HG02840 (cell line): ENCODE measurements around the gene AVL9.
"Not testable (repeated sequence)": the region's sequence is repeated elsewhere in the genome, so short reads cannot be mapped to it uniquely, and the experiment has no call there.

ENCODE experiments used
- ATAC-seq: cut with Tn5 transposase; IDR thresholded peaks from one replicate; pipeline ENCODE4 v1.9.1; 2021; ENCODE audit warnings: mild to moderate bottlenecking, moderate library complexity, moderate number of reproducible peaks; ENCODE audit not compliant: unreplicated experiment, low FRiP score

The AVL9 gene

DNA sequence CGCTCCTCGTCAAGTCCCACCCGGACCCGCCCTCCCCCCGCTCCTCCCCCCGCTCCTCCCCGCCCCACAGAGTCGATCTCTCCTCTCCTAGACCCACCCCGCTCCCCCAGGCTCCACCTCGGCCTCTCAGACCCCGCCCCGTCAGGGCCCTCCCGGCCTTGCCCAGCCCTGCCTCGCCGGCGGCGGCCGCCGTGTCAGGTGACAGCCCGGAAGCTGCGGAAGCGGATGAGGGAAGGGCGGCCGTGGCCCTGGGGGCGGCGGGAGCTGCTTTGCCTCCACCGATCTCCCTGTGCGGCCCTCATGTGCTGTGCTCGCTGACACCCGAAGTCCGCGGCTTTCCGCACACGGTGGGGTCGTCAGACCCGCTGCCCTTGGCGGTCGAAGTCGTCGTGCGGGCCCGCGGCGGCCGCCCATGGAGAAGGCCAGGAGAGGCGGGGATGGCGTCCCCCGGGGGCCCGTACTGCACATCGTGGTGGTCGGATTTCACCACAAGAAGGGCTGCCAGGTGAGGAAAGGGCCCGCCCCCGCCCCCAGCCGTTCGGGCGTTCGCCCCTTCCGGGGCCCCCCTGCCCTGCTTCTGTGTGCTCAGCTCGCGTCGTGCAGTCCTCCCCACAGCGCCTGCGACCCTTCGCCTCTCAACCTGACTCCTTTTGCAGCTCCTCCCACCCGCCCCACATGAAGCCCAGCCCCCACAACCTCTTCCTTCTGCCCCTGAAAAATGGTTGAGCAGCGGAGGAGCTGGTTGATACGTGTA, at the start of gene AVL9:
Gene AVL9 (plus strand): TSS at position 192 of the 754 bp plus-strand sequence. CDS start 221 bp downstream, at position 413.
- peak; percentile 97 for ATAC-seq

DNA sequence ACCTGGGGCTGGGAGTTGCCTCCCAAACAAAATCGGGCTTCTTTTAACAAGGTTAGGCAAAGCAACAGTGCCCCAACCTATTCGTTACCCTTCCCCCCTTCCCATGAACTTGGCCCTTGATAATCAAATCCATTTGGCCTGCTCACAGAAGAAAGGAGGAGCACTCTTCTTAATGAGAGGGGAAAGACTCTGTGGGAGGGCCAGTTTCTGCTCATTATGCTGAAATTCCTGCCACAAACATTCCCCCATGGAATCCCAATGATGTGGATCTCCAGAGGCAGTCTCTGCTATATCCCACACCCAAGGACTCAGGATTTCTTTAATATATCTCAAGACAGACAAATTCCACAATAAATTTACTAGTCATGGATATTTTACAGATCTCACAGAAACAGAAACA, 48.1 kb upstream of the AVL9 start:
- no peak for ATAC-seq

GRCh38 chr7:32453341-32454011, 41.8 kb upstream of the AVL9 start:
- no peak for ATAC-seq

DNA sequence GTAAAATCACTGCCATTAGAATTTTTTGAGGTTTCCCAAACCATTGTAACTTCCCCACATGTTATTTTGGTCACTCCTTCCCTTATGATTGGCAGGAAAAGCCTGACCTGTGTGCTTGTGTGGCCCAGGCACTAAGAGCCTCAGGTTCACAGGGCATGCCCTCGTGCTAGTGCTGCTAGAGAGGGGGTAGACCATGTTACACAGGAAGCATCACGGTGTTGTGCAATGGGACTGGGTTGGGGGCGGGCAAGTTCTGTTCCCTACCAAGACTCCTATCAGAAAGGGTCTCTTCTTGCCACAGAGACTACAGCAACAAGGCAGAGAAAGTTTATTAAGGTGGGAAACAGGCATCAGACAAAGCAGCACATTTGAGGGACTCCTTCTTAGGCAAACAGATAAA, 37.3 kb upstream of the AVL9 start:
- ATAC-seq, result no peak

DNA sequence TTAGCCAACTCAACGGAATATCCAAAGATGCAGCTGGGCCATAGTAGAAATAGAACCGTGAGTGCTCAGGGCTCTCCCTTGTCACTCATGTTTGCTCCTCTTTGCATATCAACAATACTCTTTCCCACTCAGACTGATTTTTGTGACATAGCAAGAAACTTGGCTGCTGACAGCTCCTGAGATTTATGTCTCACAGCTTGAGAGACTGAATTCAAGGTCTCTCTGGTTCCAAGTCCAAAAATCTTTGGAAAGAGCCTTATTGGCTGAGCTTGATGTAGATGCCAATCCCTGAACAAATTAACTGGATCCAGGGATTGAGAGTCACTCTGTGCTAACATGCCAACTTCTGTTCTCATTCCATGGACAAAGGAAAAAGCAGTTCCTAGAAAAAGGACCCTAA, 35.5 kb upstream of the AVL9 start:
- no peak for ATAC-seq

DNA sequence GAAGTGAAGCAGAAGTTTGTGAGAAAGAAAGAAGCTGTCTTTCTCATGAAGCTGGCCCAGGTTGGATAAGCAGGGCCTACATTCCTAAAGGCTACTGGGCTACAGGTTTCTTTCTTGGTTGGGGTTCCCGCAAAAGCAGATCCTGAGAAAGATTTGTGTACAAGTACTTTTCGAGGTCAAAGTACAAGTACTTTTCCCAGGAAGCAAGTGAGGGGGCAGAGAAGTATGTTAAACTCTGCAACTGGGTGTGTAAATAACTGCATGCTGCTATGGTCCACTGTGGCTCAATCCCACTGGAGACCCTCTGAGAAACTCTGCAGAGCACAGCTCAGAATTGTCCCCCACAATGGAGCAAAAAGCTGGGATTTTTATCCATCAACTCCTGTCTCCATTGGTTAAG, 33.8 kb upstream of the AVL9 start:
- ATAC-seq, result no peak

DNA sequence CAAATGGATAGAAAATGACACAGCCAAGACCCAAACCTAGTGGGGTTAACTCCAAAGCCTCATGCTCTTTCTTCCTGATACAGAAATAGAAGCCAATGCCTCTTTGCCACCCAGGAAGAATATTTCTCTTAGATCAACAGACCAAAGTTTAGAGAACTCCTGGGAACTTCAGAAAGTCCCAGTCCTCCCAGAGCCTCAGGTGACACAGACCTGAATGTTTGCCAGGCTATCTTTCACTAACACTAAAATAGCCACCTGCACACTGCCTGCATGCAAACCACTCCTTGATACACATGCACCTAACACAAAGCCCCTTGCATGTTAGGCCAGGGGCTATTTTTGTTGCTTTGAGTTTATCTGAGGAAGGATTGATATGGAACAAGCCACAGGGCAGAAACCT, 32.8 kb upstream of the AVL9 start:
- no peak for ATAC-seq

GRCh38 chr7:32462977-32463376, 32.3 kb upstream of the AVL9 start:
- ATAC-seq, result no peak

- ATAC-seq, result not testable (repeated sequence)
These were observed 30.5 kb upstream of the AVL9 start for GRCh38 chr7:32464641-32465416.

- not testable (repeated sequence) for ATAC-seq
These were observed 25.3 kb upstream of the AVL9 start for GRCh38 chr7:32470004-32470403.

GRCh38 chr7:32470871-32471270, 24.4 kb upstream of the AVL9 start:
- ATAC-seq, result no peak

DNA sequence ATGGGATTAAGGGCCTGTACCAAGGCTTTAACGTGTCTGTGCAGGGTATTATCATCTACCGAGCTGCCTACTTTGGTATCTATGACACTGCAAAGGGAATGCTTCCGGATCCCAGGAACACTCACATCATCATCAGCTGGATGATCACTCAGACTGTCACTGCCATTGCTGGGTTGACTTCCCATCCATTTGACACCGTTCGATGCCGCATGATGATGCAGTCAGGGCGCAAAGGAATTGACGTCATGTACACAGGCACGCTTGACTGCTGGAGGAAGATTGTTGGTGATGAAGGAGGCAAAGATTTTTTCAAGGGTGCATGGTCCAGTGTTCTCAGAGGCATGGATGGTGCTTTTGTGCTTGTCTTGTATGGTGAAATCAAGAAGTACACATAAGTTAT, 23.3 kb upstream of the AVL9 start:
- no peak for ATAC-seq

GRCh38 chr7:32474008-32474407, 21.3 kb upstream of the AVL9 start:
- no peak for ATAC-seq

DNA sequence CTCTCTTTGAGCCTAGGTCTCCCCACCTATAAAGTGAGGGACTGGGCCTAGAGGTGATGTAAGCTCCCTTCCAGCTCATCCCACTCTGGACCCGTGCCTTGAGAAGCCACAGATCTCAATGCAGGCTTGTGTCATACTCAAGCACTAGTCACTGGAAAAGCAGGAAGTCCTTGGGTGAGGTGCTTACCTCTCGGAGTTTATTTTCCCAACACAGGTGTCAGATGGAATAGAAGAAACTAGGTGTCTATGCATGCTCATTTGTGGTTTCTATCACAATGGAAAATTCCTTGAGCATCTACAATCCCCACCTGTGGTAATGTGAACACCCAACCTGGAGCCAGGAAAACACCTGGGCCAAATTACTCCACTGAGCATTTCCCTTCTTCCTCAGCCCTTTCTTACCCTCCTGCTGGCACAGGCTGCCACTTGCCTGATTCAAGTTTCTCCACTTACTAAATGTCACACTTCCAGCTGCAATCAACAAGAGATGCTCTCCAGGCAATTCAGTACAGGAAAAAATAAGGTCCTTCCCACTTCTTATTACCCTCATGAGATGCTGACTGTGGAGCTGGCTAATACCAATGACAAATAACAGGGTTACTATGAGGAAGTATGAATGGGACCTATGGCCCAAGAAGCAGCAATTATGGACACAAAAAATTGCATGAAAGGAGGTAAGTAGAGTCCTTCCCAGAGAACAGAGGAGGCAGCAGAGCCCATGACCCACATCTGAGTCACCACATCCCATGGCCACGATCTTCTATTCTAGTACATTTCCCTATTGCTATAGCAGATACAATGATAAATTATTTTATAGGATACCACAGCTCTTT, 18.3 kb upstream of the AVL9 start:
- no peak for ATAC-seq

- no peak for ATAC-seq
These were observed 17.7 kb upstream of the AVL9 start for GRCh38 chr7:32477649-32477980.

GRCh38 chr7:32479574-32480200, 15.6 kb upstream of the AVL9 start:
- no peak for ATAC-seq

GRCh38 chr7:32481176-32481575, 14.1 kb upstream of the AVL9 start:
- ATAC-seq, result no peak

- no peak for ATAC-seq
These were observed 13.4 kb upstream of the AVL9 start for GRCh38 chr7:32481921-32482320.

DNA sequence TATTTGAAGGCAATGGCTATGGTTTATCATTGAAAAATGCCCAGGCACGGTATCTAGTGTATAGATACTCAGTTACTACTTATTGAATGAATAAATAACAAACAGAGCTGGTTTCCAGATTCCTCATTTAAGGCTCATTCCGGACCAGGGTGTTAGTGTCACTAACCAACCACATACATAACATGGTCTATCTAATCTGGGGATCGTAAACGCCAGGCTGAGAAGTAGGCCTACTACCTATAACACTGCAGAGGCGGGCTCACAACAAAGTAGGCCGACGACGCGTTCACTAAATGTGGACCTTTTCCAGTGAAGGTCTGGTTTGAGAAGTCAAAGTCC, 5.5 kb upstream of the AVL9 start:
- no peak for ATAC-seq

GRCh38 chr7:32490127-32490796, 5.0 kb upstream of the AVL9 start, which contains the start of gene LSM5:
Gene LSM5 (minus strand): TSS chr7:32490380. CDS start chr7:32490365, 15 bp downstream.
- peak; percentile 82 for ATAC-seq
